A549 treated with DMSO at 1 μM for 4 hours (cell line): Measurements from ENCODE around the gene CABP7. TPM values are rescaled to one million over a fixed set of nuclear protein-coding genes. Genes with fewer than 3 reads are reported as not detected.

Experiments
- total RNA-seq: library from RNA; stranded (reverse); fragments of 200-300 nt; extraction: Qiagen RNA extraction; gene quantifications from 5 replicates; pipeline ENCODE4 v1.2.3, GENCODE V29; 2022; ENCODE audit warnings: low read depth

The CABP7 gene
- total RNA-seq: 0.07 to 0.23 TPM (median 0.13 TPM) in 5 replicates

GRCh38 chr22:29719899-29720645 lies at the start of gene CABP7:
Gene CABP7 (plus strand): TSS chr22:29720003. CDS start chr22:29720425, 422 bp downstream.

GRCh38 chr22:29766632-29767170 lies 46.9 kb downstream of the CABP7 start, which contains the start of gene ZMAT5:
Gene ZMAT5 (minus strand): TSS chr22:29767007. CDS start chr22:29748544, 18,463 bp downstream.

DNA sequence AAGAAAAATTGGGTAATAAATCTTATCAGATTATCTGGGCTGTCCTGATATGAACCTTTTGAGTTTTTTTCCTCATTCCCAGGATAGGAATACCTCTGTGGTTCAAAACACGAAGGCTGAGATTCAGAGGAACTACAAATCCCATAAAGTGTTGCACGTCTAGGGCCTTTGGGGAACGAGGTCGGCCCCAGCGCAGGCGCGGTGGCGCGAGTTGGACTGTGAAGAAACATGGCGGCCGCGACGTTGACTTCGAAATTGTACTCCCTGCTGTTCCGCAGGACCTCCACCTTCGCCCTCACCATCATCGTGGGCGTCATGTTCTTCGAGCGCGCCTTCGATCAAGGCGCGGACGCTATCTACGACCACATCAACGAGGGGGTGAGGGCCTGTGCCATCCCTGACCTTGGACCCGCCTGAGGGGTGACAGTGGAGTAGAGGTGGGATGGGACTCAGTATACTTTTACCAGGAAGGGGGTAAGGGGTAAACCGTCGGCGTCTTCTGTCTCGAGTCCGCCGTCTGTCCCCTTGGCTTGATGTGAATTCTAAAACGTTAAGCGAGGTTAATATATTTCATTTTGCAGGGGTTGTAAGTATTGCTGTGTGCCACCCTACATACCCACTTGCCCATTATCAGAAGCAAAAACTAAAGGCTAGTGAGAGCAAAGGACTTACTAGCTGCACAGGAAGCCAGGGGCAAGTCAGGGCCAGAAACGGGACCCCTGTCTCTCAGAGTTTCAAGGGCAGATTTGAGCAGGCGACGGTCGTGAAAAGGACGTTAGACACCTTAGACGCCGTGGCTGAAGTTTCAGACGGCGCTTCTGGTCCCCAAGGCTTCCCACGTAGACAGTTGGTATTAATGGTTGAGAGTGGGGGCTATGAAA lies 47.6 kb downstream of the CABP7 start, which contains the start of gene UQCR10:
Gene UQCR10 (plus strand): TSS at position 199 of the 881 bp plus-strand sequence. CDS start 30 bp downstream, at position 229.

Other genes with a start within 250 kb of the CABP7 start
- 0.05 to 0.13 TPM (median 0.06 TPM) in 5 replicates for gene NEFH, start 239.8 kb upstream of the CABP7 start, total RNA-seq
- gene THOC5, start 166.2 kb upstream of the CABP7 start, total RNA-seq: 27.1 to 31.7 TPM (median 29.7 TPM) in 5 replicates
- 57.4 to 67.7 TPM (median 63.4 TPM) in 5 replicates for gene NIPSNAP1, start 138.9 kb upstream of the CABP7 start, total RNA-seq
- gene NF2, start 116.4 kb upstream of the CABP7 start, total RNA-seq: 14.6 to 17.3 TPM (median 16.8 TPM) in 5 replicates
- 14.1 to 20.6 TPM (median 20.0 TPM) in 5 replicates for gene ZMAT5, start 47.0 kb downstream of the CABP7 start, total RNA-seq
- gene UQCR10, start 47.4 kb downstream of the CABP7 start, total RNA-seq: 107 to 128 TPM (median 117 TPM) in 5 replicates
- 23.4 to 32.8 TPM (median 29.2 TPM) in 5 replicates for gene ASCC2, start 118.3 kb downstream of the CABP7 start, total RNA-seq
- 8.6 to 10.6 TPM (median 9.8 TPM) in 5 replicates for gene MTMR3, start 163.2 kb downstream of the CABP7 start, total RNA-seq